ENCODE data around the gene BRINP3. TPM values are rescaled to one million over a fixed set of nuclear protein-coding genes. Genes with fewer than 3 reads are reported as not detected.

Gene BRINP3
- total RNA-seq, 1 experiment from 2014 or later = 1.5 TPM

DNA sequence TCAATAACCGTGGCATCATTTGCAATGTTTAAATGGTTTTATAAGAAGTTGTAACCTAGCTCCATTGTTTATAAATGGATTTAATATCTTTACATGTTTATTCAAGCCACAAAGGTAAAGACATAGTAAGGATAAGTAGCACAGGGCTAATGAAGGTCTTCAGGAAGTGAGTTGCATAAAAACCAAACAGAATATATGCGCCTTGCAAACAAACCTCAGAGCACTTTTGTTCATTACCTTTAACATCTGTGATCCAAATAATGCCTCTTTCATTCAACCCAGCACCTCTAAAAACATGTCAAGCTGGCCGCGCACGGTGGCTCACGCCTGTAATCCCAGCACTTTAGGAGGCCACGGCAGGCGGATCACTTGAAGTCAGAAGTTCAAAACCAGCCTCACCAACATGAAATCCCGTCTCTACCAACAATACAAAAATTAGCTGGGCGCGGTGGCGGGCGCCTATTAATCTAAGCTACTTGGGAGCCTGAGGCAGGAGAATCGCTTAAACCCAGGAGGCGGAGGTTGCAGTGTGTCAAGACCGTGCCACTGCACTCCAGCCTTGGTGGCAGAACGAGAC, 25.3 kb downstream of the BRINP3 start:
- DNase-seq (ENCODE audit: low spot score) = no peak

GRCh38 chr1:190444464-190444863, 33.2 kb downstream of the BRINP3 start:
- DNase-seq (ENCODE audit: low spot score) = no peak

DNA sequence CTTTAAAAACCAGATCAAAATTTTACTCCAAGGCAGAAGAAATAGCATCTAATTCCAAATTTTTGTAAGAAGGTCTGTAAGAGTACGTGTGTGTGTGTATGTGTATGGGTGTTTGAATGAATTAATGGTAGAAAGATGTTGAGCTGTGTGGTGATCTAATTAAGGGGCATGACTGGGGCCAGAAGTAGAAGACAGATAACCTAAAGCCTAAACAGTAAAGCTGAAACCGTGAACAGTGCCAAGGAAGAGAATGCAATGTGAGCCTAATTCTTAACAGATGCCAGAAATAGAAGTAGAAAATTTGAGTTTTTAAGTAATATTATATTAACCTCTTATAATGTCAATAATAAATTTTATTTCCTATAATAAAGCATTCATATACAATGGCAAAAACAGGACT, 38.2 kb downstream of the BRINP3 start:
- DNase-seq (ENCODE audit: low spot score) = no peak

DNA sequence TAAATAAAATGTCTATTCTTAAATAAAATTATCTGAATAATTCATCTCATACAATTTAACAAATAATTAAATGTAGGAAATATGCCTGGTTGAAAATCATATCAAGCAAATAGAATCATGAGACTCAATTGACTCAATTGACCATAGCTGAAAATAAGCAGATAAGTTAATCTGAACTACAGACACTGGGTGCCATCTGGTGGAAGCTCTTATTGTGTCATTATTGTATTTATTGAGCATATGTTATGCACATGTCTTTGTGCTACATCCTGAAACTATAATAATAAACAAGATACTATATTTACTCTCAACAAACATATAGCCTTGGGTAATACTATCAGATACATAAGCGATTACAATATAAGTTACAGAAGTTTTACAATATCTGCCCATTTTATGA, 41.0 kb downstream of the BRINP3 start:
- peak; percentile 36 for DNase-seq (ENCODE audit: low spot score)

- DNase-seq (ENCODE audit: low spot score) = no peak
Observed at GRCh38 chr1:190429932-190430331, 47.7 kb downstream of the BRINP3 start.

GRCh38 chr1:190429141-190429540, 48.5 kb downstream of the BRINP3 start:
- DNase-seq (ENCODE audit: low spot score) = no peak

GRCh38 chr1:190416239-190416638, 61.4 kb downstream of the BRINP3 start:
- DNase-seq (ENCODE audit: low spot score) = peak; percentile 2

- DNase-seq (ENCODE audit: low spot score) = no peak
Observed at GRCh38 chr1:190413142-190413541, 64.5 kb downstream of the BRINP3 start.

GRCh38 chr1:190403402-190403801, 74.3 kb downstream of the BRINP3 start:
- no peak for DNase-seq (ENCODE audit: low spot score)

DNA sequence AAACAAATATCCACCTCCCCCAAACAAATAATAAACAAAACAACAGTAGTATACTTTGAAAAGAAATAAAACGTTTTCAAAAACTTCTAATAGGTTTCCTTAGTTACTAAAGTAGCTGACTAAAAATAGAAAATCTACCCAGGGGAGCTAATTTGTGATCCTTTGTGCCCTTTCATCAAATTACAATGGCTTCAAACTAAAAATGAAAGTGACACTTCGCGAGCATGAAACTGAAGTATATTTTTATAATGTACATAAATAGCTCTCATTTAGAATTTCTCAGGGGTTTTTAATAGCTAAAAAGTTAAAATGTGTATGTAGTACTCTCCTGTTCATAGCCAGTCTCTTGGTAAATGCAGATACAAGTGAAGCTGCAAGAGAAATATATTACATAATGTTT, 78.4 kb downstream of the BRINP3 start:
- no peak for DNase-seq (ENCODE audit: low spot score)

DNA sequence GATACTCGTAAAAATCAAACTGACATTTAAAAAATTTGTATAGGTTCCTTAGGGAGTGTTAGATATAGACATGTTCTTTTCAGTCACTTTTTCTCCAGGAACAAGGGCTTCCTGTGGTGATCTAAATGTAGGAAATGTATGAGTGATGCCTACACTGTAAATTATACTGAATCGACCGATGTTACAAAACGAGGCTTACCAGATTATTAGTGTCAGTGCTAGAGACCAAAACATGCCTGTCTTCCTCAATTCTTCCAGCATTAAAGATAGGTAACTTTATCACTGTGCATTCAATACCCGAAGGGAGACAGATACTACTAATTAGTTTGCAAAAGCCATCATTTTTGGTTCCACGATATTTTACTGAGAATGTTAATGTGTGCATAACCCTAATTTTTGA, 86.1 kb downstream of the BRINP3 start:
- DNase-seq (ENCODE audit: low spot score) = no peak

- no peak for DNase-seq (ENCODE audit: low spot score)
Observed at GRCh38 chr1:190377991-190378390, 99.7 kb downstream of the BRINP3 start.

- DNase-seq (ENCODE audit: low spot score) = no peak
Observed at GRCh38 chr1:190377294-190377693, 100.4 kb downstream of the BRINP3 start.

DNA sequence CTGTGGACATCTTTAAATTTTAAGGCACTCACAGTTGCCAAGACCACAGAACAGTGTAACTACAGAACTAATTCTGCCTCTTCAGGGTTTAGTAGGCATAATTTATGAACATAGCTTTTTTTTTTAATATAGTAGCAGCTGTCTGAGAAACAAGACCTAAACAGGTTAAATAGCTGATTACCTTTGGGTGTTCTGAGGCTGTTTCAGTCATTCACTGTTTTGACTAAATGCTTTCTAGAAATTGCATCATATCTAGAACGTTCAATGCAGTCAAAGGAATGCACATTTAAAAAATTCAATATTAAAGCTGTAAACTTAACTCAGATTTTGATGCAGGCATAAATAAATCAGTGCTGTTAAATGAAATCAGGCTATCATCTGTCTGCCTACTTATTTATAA, 101.6 kb downstream of the BRINP3 start:
- no peak for DNase-seq (ENCODE audit: low spot score)

GRCh38 chr1:190373705-190374336, 103.8 kb downstream of the BRINP3 start:
- peak; percentile 56 for DNase-seq (ENCODE audit: low spot score)

DNA sequence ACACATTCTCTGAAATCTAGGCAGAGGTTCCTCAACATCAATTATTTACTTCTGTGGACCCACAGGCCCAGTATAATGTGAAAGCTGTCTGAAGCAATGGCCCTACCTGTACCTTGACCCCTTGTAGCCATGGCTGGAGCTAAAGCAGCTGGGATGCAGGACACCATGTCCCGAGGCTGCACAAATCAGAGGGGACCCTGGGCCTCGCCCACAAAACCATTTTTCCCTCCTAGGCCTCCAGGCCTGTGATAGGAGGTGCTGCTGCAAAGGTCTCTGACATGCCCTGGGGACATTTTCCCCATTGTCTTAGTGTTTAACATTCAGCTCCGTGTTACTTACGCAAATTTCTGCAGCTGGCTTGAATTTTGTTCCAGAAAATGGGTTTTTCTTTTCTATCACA, 110.5 kb downstream of the BRINP3 start:
- no peak for DNase-seq (ENCODE audit: low spot score)

GRCh38 chr1:190365283-190365682, 112.4 kb downstream of the BRINP3 start:
- DNase-seq (ENCODE audit: low spot score) = no peak

- no peak for DNase-seq (ENCODE audit: low spot score)
Observed at GRCh38 chr1:190353538-190354101, 124.0 kb downstream of the BRINP3 start.

GRCh38 chr1:190344454-190344853, 133.2 kb downstream of the BRINP3 start:
- DNase-seq (ENCODE audit: low spot score) = no peak

GRCh38 chr1:190338829-190339228, 138.8 kb downstream of the BRINP3 start:
- DNase-seq (ENCODE audit: low spot score) = no peak

GRCh38 chr1:190328871-190329270, 148.8 kb downstream of the BRINP3 start:
- no peak for DNase-seq (ENCODE audit: low spot score)

DNA sequence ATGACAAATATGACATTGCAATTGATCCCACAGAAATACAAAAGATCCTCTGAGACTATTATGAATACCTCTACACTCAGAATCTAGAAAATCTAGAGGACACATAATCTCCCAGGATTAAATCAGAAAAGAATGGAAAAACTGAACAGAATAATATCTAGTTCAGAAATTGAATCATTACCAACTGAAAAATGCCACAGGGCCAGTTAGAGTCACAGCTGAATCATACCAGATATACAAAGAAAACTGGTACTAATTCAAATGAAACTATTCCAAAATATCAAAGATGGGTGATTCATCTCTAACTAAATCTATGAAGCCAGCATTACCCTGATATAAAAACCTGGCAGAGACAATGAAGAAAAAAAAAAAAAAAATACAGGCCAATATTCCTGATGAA, 149.3 kb downstream of the BRINP3 start:
- DNase-seq (ENCODE audit: low spot score) = no peak

DNA sequence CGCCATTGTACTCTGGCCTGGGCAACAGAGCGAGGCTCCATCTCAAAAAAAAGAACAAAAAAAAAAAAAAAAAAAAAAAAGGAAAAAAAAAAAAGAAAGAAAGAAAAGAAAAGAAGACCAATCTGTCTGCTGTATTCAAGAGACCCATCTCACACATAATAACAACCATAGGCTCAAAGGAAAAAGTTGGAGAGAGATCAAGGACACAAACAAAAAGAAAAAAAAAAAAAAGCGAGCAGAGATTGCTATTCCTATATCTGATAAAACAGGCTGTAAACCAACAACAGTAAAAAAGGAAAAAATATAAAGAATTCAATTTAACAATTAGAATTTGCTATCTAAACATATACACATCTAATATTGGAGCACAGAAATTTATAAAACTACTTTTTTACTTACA, 150.4 kb downstream of the BRINP3 start:
- DNase-seq (ENCODE audit: low spot score) = no peak

DNA sequence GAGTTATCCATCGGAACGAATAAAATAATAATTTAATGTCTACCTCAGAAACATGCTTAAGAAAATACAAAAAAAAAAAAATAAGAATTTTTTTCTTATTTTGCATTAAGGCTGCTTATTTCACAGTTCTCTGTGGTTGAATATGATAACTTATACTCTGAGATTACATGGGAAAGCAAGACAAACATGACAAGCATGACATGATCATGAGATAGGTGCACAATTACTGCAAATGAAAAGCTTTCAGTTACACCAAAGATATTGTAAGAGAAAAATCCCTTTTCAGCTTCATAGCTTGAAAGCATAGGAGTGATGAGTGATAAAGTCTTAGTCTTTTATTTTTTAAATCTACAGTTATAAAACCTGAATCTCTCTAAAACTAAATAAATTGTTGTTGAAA, 154.1 kb downstream of the BRINP3 start:
- no peak for DNase-seq (ENCODE audit: low spot score)
